Spleen (tissue), 7 donors: ENCODE measurements around the gene LMAN2L.

Experiments used
- POLR2A ChIP-seq, 3 donors: fragments of 450-650 bp; IDR thresholded peaks; one replicate each; pipeline ENCODE4 v1.5.1; 2017; ENCODE audit warnings: antibody characterized with exemption in 3 of 3, mild to moderate bottlenecking in 1 of 3
- POLR2AphosphoS5 ChIP-seq, 3 donors: sonication (generic); formaldehyde crosslinking; IDR thresholded peaks; one replicate each; pipeline ENCODE4 v1.5.1; 2017; ENCODE audit warnings: antibody characterized with exemption in 3 of 3
- TF ChIP-seq, protein P1 (sequence below), 11 experiments: fragments of 200-600 bp in 7 of 11; fragments of 450-650 bp in 4 of 11; sonication (generic) in 4 of 11; IDR thresholded peaks in 8 of 11; conservative IDR thresholded peaks in 3 of 11; 1 replicate in 7 of 11; 2 replicates in 4 of 11; pipeline versions ENCODE4 v1.4.0 to v1.8.0; 2016 to 2021; ENCODE audit warnings: antibody characterized with exemption in 11 of 11, inconsistent platforms in 4 of 11, mild to moderate bottlenecking in 1 of 11
- donor health status: DM: no; HTN: no; CAD: no; lungs with moderate emphysema.
- donor health status: DM: no; HTN: no; CAD: no.
- donor health status: DM: no; HTN: no; CAD: no.

DNA sequence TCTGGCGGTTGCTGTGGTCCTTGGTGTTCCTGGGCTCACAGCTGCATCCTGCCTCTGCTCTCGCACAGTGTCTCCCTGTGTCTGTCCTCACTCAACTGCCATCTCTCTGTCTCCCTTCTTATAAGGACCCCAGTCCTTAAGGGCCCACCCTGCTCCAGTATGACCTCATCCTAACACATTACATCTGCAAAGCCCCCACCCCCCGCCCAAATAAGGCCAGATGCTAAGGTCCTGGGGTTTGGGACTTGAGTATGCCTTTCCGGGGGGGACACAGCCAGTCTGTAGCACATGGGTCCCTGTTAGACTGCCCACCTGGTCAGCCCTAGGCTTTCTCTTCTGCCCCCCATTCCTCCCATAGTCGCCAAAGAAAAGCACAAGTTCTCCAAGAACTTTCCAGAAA, 56.6 kb downstream of the LMAN2L start:
- TF ChIP-seq POLR2AphosphoS5 (IDR thresholded peaks at IDR 0.05) = no peak
- TF ChIP-seq, protein P1, sequence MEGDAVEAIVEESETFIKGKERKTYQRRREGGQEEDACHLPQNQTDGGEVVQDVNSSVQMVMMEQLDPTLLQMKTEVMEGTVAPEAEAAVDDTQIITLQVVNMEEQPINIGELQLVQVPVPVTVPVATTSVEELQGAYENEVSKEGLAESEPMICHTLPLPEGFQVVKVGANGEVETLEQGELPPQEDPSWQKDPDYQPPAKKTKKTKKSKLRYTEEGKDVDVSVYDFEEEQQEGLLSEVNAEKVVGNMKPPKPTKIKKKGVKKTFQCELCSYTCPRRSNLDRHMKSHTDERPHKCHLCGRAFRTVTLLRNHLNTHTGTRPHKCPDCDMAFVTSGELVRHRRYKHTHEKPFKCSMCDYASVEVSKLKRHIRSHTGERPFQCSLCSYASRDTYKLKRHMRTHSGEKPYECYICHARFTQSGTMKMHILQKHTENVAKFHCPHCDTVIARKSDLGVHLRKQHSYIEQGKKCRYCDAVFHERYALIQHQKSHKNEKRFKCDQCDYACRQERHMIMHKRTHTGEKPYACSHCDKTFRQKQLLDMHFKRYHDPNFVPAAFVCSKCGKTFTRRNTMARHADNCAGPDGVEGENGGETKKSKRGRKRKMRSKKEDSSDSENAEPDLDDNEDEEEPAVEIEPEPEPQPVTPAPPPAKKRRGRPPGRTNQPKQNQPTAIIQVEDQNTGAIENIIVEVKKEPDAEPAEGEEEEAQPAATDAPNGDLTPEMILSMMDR (IDR thresholded peaks at IDR 0.05 in 8 of 11, conservative IDR thresholded peaks at IDR 0.05 in 3 of 11) = no peak
- no peak for TF ChIP-seq POLR2A (IDR thresholded peaks at IDR 0.05)
